Thyroid gland (tissue), 4 donors: ENCODE results near the gene CAPN10.

Experiments
- POLR2A ChIP-seq, 2 donors: fragments of 450-650 bp; IDR thresholded peaks; one replicate each; pipeline ENCODE4 v1.6.1; 2017; ENCODE audit warnings: antibody characterized with exemption in 2 of 2, mild to moderate bottlenecking in 2 of 2, moderate library complexity in 1 of 2
- TF ChIP-seq, protein P1 (sequence below), 6 experiments: fragments of 200-600 bp in 3 of 6; fragments of 450-650 bp in 3 of 6; sonication (generic) in 3 of 6; IDR thresholded peaks; one replicate each; pipeline ENCODE4 v1.5.1; 2016 to 2019; ENCODE audit warnings: antibody characterized with exemption in 6 of 6, mild to moderate bottlenecking in 2 of 6, inconsistent platforms in 1 of 6, moderate library complexity in 1 of 6

DNA sequence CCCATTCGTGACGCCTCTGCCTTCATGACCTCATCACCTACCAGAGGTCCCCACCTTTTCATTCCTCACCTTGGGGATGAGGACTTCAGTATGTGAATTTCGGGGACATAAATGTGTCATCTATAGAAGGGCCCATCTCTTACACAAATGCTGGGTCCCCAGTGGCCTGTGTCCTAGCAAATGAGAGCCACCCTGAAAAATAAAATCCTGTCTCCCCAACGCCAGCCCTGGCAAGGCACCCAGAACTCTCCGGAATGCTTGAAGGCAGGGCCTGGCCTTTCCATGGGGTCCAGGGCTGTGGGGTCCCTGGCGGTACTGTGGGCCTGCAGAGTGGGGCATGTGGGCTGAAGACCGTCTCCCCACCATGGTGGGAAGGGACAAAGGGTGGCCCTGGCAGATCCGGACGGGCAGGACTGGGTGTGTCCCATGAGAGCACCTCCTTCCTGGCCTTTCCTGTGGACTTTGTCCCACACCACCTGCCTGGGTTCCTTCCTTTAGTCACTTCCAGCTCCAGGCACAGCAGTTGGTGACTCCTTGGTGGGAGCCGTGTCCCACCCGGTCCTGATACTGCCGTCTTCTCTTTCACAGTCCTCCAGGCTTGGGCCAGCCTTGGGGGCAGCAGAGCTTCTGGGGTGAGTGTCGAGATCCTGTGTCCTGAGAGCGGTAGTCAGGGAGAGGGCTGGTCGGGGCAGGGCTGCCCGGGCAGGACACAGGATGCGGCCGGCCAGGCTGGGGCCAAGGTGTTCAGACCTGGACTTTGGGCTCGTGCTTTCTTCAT lies 18.6 kb downstream of the CAPN10 start:
- TF ChIP-seq, protein P1, sequence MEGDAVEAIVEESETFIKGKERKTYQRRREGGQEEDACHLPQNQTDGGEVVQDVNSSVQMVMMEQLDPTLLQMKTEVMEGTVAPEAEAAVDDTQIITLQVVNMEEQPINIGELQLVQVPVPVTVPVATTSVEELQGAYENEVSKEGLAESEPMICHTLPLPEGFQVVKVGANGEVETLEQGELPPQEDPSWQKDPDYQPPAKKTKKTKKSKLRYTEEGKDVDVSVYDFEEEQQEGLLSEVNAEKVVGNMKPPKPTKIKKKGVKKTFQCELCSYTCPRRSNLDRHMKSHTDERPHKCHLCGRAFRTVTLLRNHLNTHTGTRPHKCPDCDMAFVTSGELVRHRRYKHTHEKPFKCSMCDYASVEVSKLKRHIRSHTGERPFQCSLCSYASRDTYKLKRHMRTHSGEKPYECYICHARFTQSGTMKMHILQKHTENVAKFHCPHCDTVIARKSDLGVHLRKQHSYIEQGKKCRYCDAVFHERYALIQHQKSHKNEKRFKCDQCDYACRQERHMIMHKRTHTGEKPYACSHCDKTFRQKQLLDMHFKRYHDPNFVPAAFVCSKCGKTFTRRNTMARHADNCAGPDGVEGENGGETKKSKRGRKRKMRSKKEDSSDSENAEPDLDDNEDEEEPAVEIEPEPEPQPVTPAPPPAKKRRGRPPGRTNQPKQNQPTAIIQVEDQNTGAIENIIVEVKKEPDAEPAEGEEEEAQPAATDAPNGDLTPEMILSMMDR (IDR thresholded peaks at IDR 0.05): no peak
- no peak for TF ChIP-seq POLR2A (IDR thresholded peaks at IDR 0.05)
